OCI-LY1 (cell line): ENCODE data around the gene CTF1.

ENCODE experiments used
- H2AFZ ChIP-seq: fragments of 200-600 bp; sonication (generic), shearing (Covaris generic); 2 replicates; pipeline ENCODE4 v1.6.0; 2014; ENCODE audit warnings: antibody characterized with exemption, mild to moderate bottlenecking, low read length
- H3F3A ChIP-seq: fragments of 200-600 bp; sonication (generic), shearing (Covaris generic); 2 replicates; pipeline ENCODE4 v1.6.0; 2014; ENCODE audit warnings: mild to moderate bottlenecking, antibody characterized with exemption, low read length, moderate library complexity; ENCODE audit not compliant: insufficient read depth
- H3K27ac ChIP-seq: fragments of 200-600 bp; sonication (generic); 2 replicates; pipeline ENCODE4 v1.5.1; 2014; ENCODE audit warnings: low read length, mixed run types, mild to moderate bottlenecking, low read depth; ENCODE audit not compliant: poor library complexity, severe bottlenecking
- H3K27me3 ChIP-seq: fragments of 200-600 bp; sonication (generic); 2 replicates; pipeline ENCODE4 v1.6.0; 2014; ENCODE audit warnings: antibody characterized with exemption, mild to moderate bottlenecking, low read length, moderate library complexity; ENCODE audit not compliant: insufficient read depth
- H3K36me3 ChIP-seq: fragments of 200-600 bp; sonication (generic); 2 replicates; pipeline ENCODE4 v1.6.1; 2014; ENCODE audit warnings: mild to moderate bottlenecking, antibody characterized with exemption, low read length, moderate library complexity, mixed read lengths; ENCODE audit not compliant: insufficient read depth
- H3K4me1 ChIP-seq: fragments of 200-600 bp; sonication (generic); 2 replicates; pipeline ENCODE4 v1.5.1; 2014; ENCODE audit warnings: mild to moderate bottlenecking, low read length, moderate library complexity; ENCODE audit not compliant: insufficient read depth, severe bottlenecking
- H3K4me2 ChIP-seq: fragments of 200-600 bp; sonication (generic), shearing (Covaris generic); 2 replicates; pipeline ENCODE4 v1.6.1; 2014; ENCODE audit warnings: low read length
- H3K4me3 ChIP-seq: fragments of 200-600 bp; sonication (generic); 2 replicates; pipeline ENCODE4 v1.5.1; 2014; ENCODE audit warnings: low read length, low read depth, mild to moderate bottlenecking, mixed read lengths; ENCODE audit not compliant: poor library complexity, severe bottlenecking
- H3K79me2 ChIP-seq: fragments of 200-600 bp; shearing (Covaris generic); 2 replicates; pipeline ENCODE4 v1.6.1; 2016; ENCODE audit warnings: mixed run types, low read length, mixed read lengths; ENCODE audit not compliant: insufficient read depth
- H3K9ac ChIP-seq: fragments of 200-600 bp; sonication (generic), shearing (Covaris generic); 2 replicates; pipeline ENCODE4 v1.6.1; 2014; ENCODE audit warnings: mild to moderate bottlenecking, low read length, mixed read lengths
- H3K9me2 ChIP-seq: fragments of 200-600 bp; sonication (generic), shearing (Covaris generic); 2 replicates; pipeline ENCODE4 v1.6.1; 2014; ENCODE audit warnings: low read depth, mild to moderate bottlenecking, low read length, mixed read lengths
- H3K9me3 ChIP-seq: fragments of 200-600 bp; shearing (Covaris generic); 2 replicates; pipeline ENCODE4 v1.6.1; 2014; ENCODE audit warnings: low read length, mixed read lengths
- H4K20me1 ChIP-seq: fragments of 200-600 bp; sonication (generic), shearing (Covaris generic); 2 replicates; pipeline ENCODE4 v1.6.0; 2016; ENCODE audit warnings: mild to moderate bottlenecking, low read length; ENCODE audit not compliant: insufficient read depth
- CTCF ChIP-seq: fragments of 200-600 bp; sonication (generic), shearing (Covaris generic); IDR thresholded peaks from 2 replicates; pipeline ENCODE4 v1.5.1; 2017; ENCODE audit warnings: mild to moderate bottlenecking, antibody characterized with exemption, low read length, moderate library complexity, mixed read lengths
- EZH2 ChIP-seq: fragments of 200-600 bp; sonication (generic), shearing (Covaris generic); IDR thresholded peaks from 2 replicates; pipeline ENCODE4 v1.8.0; 2017; ENCODE audit warnings: borderline replicate concordance, mixed run types, mild to moderate bottlenecking, antibody characterized with exemption, low read length, moderate library complexity, mixed read lengths

The CTF1 gene

GRCh38 chr16:30893417-30893743, 3.0 kb upstream of the CTF1 start:
- Histone ChIP-seq H3K4me1 (peaks cover 48% of the 10 kb centered on the region), H3K4me2 (peak overlapping the region; percentile 76), H2AFZ (no peak overlapping the region), H3K9me2 (no peaks in the 10 kb centered on the region), H3K4me3 (peak overlapping the region; percentile 72), H3K9ac (peak overlapping the region; percentile 75), H3K9me3 (no peaks in the 10 kb centered on the region), H3F3A (0 out of 2 replicates have a peak, but pooled peaks cover 8% of the 10 kb centered on the region), H3K79me2 (no peaks in the 10 kb centered on the region), H3K27me3 (no peaks in the 10 kb centered on the region), H3K27ac (peak overlapping the region; percentile 48), H4K20me1 (no peaks in the 10 kb centered on the region), H3K36me3 (peaks cover 14% of the 10 kb centered on the region)
- TF ChIP-seq CTCF: no peak

GRCh38 chr16:30893744-30894539, 2.5 kb upstream of the CTF1 start, which contains the start of gene BCL7C:
Gene BCL7C, minus strand, starts transcription at chr16:30894077. Its CDS starts 133 bp downstream, at chr16:30893944.
- Histone ChIP-seq H3K9me2 (no peaks in the 10 kb centered on the region), H3K27ac (peak within 1 kb of the TSS; percentile 87), H4K20me1 (no peaks in the 10 kb centered on the region), H2AFZ (no peak within 1 kb of the TSS; the same call in 1 of the 2 replicates), H3K36me3 (peaks cover 9% of the 10 kb centered on the region; the same call in 1 of the 2 replicates), H3K9me3 (no peaks in the 10 kb centered on the region), H3K27me3 (no peaks in the 10 kb centered on the region), H3K4me2 (peak within 1 kb of the TSS; percentile 76), H3F3A (0 out of 2 replicates have a peak, but pooled peaks cover 8% of the 10 kb centered on the region), H3K4me3 (peak within 1 kb of the TSS; percentile 72), H3K4me1 (peaks cover 48% of the 10 kb centered on the region), H3K79me2 (no peaks in the 10 kb centered on the region), H3K9ac (peak within 1 kb of the TSS; percentile 75)
- TF ChIP-seq CTCF (peak; percentile 36; the same call in 1 of the 2 replicates), EZH2 (no peak)

- no peaks in the 10 kb centered on the region for H4K20me1 ChIP-seq
- H3K9ac ChIP-seq: peak overlapping the region; percentile 70
- H2AFZ ChIP-seq: no peak overlapping the region; the same call in 1 of the 2 replicates
These were observed 1.7 kb upstream of the CTF1 start for GRCh38 chr16:30894540-30895368.

More at GRCh38 chr16:30894540-30895368, 1.7 kb upstream of the CTF1 start:
- TF ChIP-seq EZH2 (no peak), CTCF (no peak)
- H3K79me2 ChIP-seq: no peaks in the 10 kb centered on the region
- 0 out of 2 replicates have a peak, but pooled peaks cover 8% of the 10 kb centered on the region for H3F3A ChIP-seq
- H3K4me1 ChIP-seq: peaks cover 48% of the 10 kb centered on the region
- no peaks in the 10 kb centered on the region for H3K27me3 ChIP-seq
- H3K4me3 ChIP-seq: peak overlapping the region; percentile 62
- no peaks in the 10 kb centered on the region for H3K9me3 ChIP-seq
- H3K9me2 ChIP-seq: no peaks in the 10 kb centered on the region
- H3K4me2 ChIP-seq: peak overlapping the region; percentile 75
- H3K27ac ChIP-seq: peak overlapping the region; percentile 87
- peaks cover 4% of the 10 kb centered on the region; the same call in 1 of the 2 replicates for H3K36me3 ChIP-seq
